ENCODE measurements around the gene ZNF71. TPM values are rescaled to one million over a fixed set of nuclear protein-coding genes. Genes with fewer than 3 reads are reported as not detected.

ZNF71 gene
- total RNA-seq, 6 experiments from 2014 or later = 0.90 to 2.8 (median 1.5) TPM

DNA sequence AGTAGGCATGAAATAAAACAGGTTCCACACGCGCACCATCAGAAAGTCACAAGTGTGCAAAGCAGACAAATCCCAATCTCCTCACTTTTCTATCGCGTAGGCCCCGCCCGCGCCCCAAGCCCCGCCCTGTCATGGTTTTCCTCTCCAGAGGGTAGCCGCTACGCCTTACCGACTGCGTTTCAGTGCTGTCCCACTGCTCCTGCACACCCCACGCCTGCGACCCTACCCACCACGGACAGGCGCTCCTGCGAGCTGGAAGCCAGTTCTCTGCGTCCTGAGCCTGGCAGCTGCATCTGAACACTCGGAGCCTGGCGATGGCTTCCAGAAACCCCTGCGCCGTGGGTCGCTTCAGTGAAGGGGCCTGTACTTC is 28.2 kb upstream of the ZNF71 start:
- peak; percentile 48 to 58 (median 54) for ATAC-seq
- intact Hi-C loops (cut with DNase I) = no loop called here
- Histone ChIP-seq H3K36me3 (peaks cover 0 to 21% (median 6%) of the 10 kb centered on the region in 4 donors), H3K9me3 (peaks cover 0 to 56% (median 10%) of the 10 kb centered on the region in 4 donors), H3K4me1 (peaks cover 0 to 8% (median 0%) of the 10 kb centered on the region in 4 donors), H3K27me3 (no peaks in the 10 kb centered on the region), H3K27ac (peak overlapping the region in 2 of 3 donors; percentile 56 to 59), H3K4me3 (peak overlapping the region; percentile 92 to 95 (median 95))
- DNase-seq = peak in 2 of 3 donors; percentile 51 to 62
- no peak for TF ChIP-seq POLR2A (IDR thresholded peaks at IDR 0.05)
- TF ChIP-seq, protein P1, sequence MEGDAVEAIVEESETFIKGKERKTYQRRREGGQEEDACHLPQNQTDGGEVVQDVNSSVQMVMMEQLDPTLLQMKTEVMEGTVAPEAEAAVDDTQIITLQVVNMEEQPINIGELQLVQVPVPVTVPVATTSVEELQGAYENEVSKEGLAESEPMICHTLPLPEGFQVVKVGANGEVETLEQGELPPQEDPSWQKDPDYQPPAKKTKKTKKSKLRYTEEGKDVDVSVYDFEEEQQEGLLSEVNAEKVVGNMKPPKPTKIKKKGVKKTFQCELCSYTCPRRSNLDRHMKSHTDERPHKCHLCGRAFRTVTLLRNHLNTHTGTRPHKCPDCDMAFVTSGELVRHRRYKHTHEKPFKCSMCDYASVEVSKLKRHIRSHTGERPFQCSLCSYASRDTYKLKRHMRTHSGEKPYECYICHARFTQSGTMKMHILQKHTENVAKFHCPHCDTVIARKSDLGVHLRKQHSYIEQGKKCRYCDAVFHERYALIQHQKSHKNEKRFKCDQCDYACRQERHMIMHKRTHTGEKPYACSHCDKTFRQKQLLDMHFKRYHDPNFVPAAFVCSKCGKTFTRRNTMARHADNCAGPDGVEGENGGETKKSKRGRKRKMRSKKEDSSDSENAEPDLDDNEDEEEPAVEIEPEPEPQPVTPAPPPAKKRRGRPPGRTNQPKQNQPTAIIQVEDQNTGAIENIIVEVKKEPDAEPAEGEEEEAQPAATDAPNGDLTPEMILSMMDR (IDR thresholded peaks at IDR 0.05) = no peak
- WGBS (ENCODE audit: insufficient coverage, low coverage, low lambda C conversion rate, missing lambda C conversion rate) = 0% methylated on average over 3 of the region's 23 CpGs

DNA sequence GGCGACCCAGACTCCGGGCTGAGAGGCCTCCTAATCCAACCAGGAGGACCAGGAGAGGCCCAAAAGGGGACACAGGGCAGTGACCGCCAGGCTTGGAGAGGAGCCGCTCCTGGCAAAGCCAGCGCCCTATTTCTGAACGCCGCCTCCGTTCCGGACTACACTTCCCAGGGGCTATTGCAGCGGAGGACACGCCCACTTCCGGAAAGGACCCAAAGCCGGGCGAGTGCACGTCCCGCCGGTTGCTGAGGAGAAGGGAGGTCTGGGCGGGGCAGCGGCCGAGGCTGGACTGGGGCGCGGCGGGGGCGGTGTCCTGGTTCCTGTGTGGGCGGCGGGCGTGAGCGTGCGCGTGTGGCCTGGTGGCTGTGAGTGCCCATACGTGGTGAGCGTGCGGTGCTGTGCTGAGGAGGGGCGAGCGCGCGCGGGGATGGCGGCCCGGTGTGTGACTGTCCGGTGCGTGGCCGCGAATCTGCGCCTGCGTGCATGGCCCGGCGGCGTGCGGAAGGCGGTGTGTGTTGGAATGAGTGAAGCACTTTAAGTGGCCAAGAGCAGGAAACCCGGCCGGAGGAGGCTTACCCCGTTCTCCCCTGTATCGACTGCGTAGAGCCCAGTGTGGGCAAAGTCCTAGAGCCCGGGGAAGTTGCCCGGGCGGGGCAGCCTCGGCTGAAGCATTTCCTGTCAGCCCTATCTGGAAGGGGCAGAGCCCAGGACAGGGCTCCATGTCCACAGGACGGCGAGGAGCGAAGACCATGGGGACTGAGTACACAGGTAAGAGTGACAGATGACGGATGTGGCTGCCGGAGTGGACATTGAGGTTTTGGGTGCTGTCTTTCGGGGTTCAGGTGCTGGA is 27.6 kb upstream of the ZNF71 start, which contains the start of gene ZNF470:
Gene ZNF470, plus strand, starts transcription at position 195 of the 847 bp plus-strand sequence. CDS start 2,844 bp downstream, outside the sequence.
- Histone ChIP-seq H3K4me1 (peaks cover 0 to 8% (median 0%) of the 10 kb centered on the region in 4 donors), H3K36me3 (peaks cover 0 to 24% (median 6%) of the 10 kb centered on the region in 4 donors), H3K27ac (peak within 1 kb of the TSS; percentile 17 to 59 (median 56)), H3K27me3 (no peaks in the 10 kb centered on the region), H3K9me3 (peaks cover 0 to 57% (median 8%) of the 10 kb centered on the region in 4 donors), H3K4me3 (peak within 1 kb of the TSS; percentile 92 to 95 (median 95))
- ATAC-seq (peak; percentile 99), DNase-seq (peak; percentile 95 to 98 (median 97))
- WGBS (ENCODE audit: insufficient coverage, low coverage, low lambda C conversion rate, missing lambda C conversion rate) = 10% methylated on average over 22 of the region's 66 CpGs
- intact Hi-C loops (cut with DNase I) = no loop called here
- TF ChIP-seq, protein P1 (IDR thresholded peaks at IDR 0.05) = no peak
- peak; percentile 59 for TF ChIP-seq POLR2A (IDR thresholded peaks at IDR 0.05)

DNA sequence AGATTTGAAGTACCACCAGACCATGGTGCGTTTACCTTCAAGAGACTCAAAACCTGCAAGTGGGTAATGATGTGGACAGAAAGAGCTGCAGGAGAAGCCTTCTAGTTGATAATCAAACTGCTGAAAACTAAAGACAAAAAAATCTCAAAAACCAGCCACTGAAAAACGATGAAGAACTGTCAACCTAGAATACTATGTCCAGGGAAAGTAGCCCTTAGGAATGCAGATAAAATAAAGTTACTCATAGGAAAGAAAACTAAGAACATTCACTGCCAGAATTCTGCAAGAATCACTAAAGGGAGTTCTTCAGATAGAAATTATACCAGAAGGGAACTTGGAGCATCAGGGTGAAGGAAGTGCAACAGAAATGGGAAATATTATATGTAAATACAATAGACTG is 22.5 kb upstream of the ZNF71 start:
- ATAC-seq = no peak
- H3K27ac ChIP-seq = no peak overlapping the region
- peaks cover 0 to 75% (median 30%) of the 10 kb centered on the region in 4 donors for H3K9me3 ChIP-seq
- 50% methylated on average over 2 of the region's 2 CpGs for WGBS (ENCODE audit: insufficient coverage, low coverage, low lambda C conversion rate, missing lambda C conversion rate)
- no peak for DNase-seq
- H3K36me3 ChIP-seq = peaks cover 0 to 59% (median 9%) of the 10 kb centered on the region in 4 donors
- no peak overlapping the region for H3K4me3 ChIP-seq
- intact Hi-C loops (cut with DNase I) = no loop called here
- no peak for TF ChIP-seq POLR2A (IDR thresholded peaks at IDR 0.05)
- TF ChIP-seq, protein P1 (IDR thresholded peaks at IDR 0.05) = no peak
- H3K4me1 ChIP-seq = peaks cover 0 to 8% (median 0%) of the 10 kb centered on the region in 4 donors
- no peaks in the 10 kb centered on the region for H3K27me3 ChIP-seq

DNA sequence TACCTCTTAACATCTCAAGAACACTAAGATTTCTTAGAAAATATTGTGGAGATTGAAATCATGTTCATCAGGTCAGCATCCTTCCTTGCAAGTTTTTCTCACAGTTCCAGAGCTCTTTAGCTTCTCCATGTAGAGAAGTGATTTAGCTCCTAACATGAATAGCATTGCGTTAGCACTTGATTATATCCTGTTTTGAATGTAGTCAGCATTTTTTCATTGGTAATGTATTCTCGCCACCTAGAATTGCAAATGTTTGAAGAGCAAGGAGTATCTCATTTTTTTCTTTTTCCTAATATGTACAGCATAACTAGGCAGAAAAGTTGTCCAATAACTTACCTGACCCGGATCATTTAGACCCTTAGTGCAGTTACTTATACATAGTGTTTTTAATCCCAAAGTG is 21.2 kb upstream of the ZNF71 start:
- DNase-seq (no peak), ATAC-seq (no peak)
- peaks cover 0 to 88% (median 41%) of the 10 kb centered on the region in 4 donors for H3K9me3 ChIP-seq
- TF ChIP-seq, protein P1 (IDR thresholded peaks at IDR 0.05) = no peak
- TF ChIP-seq POLR2A (IDR thresholded peaks at IDR 0.05) = no peak
- H3K27ac ChIP-seq = no peak overlapping the region
- H3K4me3 ChIP-seq = no peak overlapping the region
- H3K36me3 ChIP-seq = peaks cover 0 to 58% (median 8%) of the 10 kb centered on the region in 4 donors
- H3K4me1 ChIP-seq = no peaks in the 10 kb centered on the region
- no peaks in the 10 kb centered on the region for H3K27me3 ChIP-seq
- 96% methylated on average over 3 of the region's 3 CpGs for WGBS (ENCODE audit: insufficient coverage, low coverage, low lambda C conversion rate, missing lambda C conversion rate)
- intact Hi-C loops (cut with DNase I) = no loop called here
